K562 (cell line): ENCODE results near the gene SUOX. TPM values are rescaled to one million over a fixed set of nuclear protein-coding genes. Genes with fewer than 3 reads are reported as not detected.

ENCODE experiments used
- ATAC-seq: fragments of 200-7000 bp; cut with Tn5 transposase; 3 replicates; pipeline ENCODE4 v1.9.1; 2020; ENCODE audit warnings: moderate library complexity
- BruUV-seq: library from RNA; stranded (reverse); fragments of 400-500 nt; replicated peaks from 2 replicates; lab custom pipeline; 2021; lab: Mats Ljungman, UMichigan
- CTCF ChIA-PET: fragments of 300-600 bp; formaldehyde crosslinking; extraction: SDS; loops from one replicate; lab custom pipeline; 2021; ENCODE audit warnings: low intra/inter-chr PET ratio; lab: Yijun Ruan, JAX
- POLR2A ChIA-PET: fragments of 300-600, 350-650 bp; sonication (Branson Sonifier 250); formaldehyde crosslinking; extraction: SDS; loops from one replicate; lab custom pipeline; 2021; ENCODE audit warnings: antibody characterized with exemption, inconsistent platforms; lab: Yijun Ruan, JAX
- DNase-seq, 4 experiments: peaks; one replicate each; pipeline versions ENCODE4 v3.0.0 to v3.0.0-alpha.2; 2011 to 2018; ENCODE audit warnings: low spot score in 3 of 4, mixed read lengths in 3 of 4; ENCODE audit errors: extremely low read depth in 1 of 4
- FAIRE-seq: peaks from 2 replicates; lab custom pipeline; 2011; peaks lifted over from hg19 to GRCh38; lab: Jason Lieb, UNC
- H2AFZ ChIP-seq: 2 replicates; pipeline ENCODE4 v1.6.0; 2011; ENCODE audit warnings: low read depth, low read length, control low read depth, inconsistent platforms
- H3K27ac ChIP-seq: fragments of 200-600 bp; 3 replicates; pipeline ENCODE4 v1.8.0; 2011; ENCODE audit warnings: low read depth, mild to moderate bottlenecking, control low read depth, inconsistent platforms, low read length, moderate library complexity, mixed read lengths; ENCODE audit errors: extremely low read depth
- H3K27me3 ChIP-seq, 2 experiments: fragments of 300-600 bp in 1 of 2; 2 replicates in 1 of 2; 3 replicates in 1 of 2; pipeline versions ENCODE4 v1.6.0 to v1.8.0; 2011; ENCODE audit warnings: inconsistent platforms in 2 of 2, low read length in 2 of 2, mild to moderate bottlenecking in 1 of 2, mixed read lengths in 1 of 2, moderate library complexity in 1 of 2; ENCODE audit not compliant: control insufficient read depth in 2 of 2, insufficient read depth in 2 of 2
- H3K36me3 ChIP-seq: fragments of 300-600 bp; 3 replicates; pipeline ENCODE4 v1.8.0; 2011; ENCODE audit warnings: mild to moderate bottlenecking, low read length, inconsistent platforms; ENCODE audit not compliant: control insufficient read depth, insufficient read depth
- H3K4me1 ChIP-seq, 2 experiments: fragments of 200-600 bp in 1 of 2; replicated peaks in 1 of 2; 2 replicates in 1 of 2; 3 replicates in 1 of 2; pipeline versions ENCODE4 v1.5.1 to v1.8.0; 2011; ENCODE audit warnings: inconsistent platforms in 2 of 2, low read length in 2 of 2, mild to moderate bottlenecking in 1 of 2, mixed read lengths in 1 of 2, moderate library complexity in 1 of 2; ENCODE audit not compliant: control insufficient read depth in 2 of 2, insufficient read depth in 2 of 2
- H3K4me2 ChIP-seq: 2 replicates; pipeline ENCODE4 v1.6.1; 2011; ENCODE audit warnings: low read length, control low read depth, inconsistent platforms, mixed read lengths; ENCODE audit not compliant: insufficient read depth
- H3K4me3 ChIP-seq: fragments of 200-600 bp; sonication (generic), shearing (Covaris generic); 2 replicates; pipeline ENCODE4 v1.5.1; 2016; ENCODE audit warnings: control low read depth, inconsistent platforms
- H3K79me2 ChIP-seq: fragments of 200-600 bp; 3 replicates; pipeline ENCODE4 v1.8.0; 2011; ENCODE audit warnings: low read length, inconsistent platforms; ENCODE audit not compliant: control insufficient read depth, insufficient read depth
- H3K9ac ChIP-seq, 2 experiments: 2 replicates each; pipeline versions ENCODE4 v1.6.0 to v1.6.1; 2011; ENCODE audit warnings: low read depth in 2 of 2, low read length in 2 of 2, control low read depth in 1 of 2, inconsistent platforms in 1 of 2, mild to moderate bottlenecking in 1 of 2, mixed read lengths in 1 of 2; ENCODE audit not compliant: insufficient read depth in 1 of 2
- H3K9me1 ChIP-seq: one replicate; pipeline ENCODE4 v1.6.0; 2011; ENCODE audit warnings: inconsistent platforms, mild to moderate bottlenecking, low read length, moderate library complexity; ENCODE audit not compliant: control insufficient read depth, insufficient read depth
- H3K9me3 ChIP-seq: replicated peaks from 2 replicates; pipeline ENCODE4 v1.5.1; 2011; ENCODE audit warnings: low read depth, low read length, inconsistent platforms; ENCODE audit not compliant: control insufficient read depth, insufficient read depth
- H4K20me1 ChIP-seq: replicated peaks from 2 replicates; pipeline ENCODE4 v1.6.1; 2011; ENCODE audit warnings: low read length, inconsistent platforms, mixed read lengths; ENCODE audit not compliant: control insufficient read depth, insufficient read depth
- BRCA1 ChIP-seq, 2 experiments: fragments of 450-650 bp in 1 of 2; sonication (generic) in 1 of 2; formaldehyde crosslinking in 1 of 2; IDR thresholded peaks; 2 replicates each; pipeline versions ENCODE4 v1.5.0 to v1.6.1; 2017 to 2020; ENCODE audit warnings: mild to moderate bottlenecking in 1 of 2, missing genetic modification reagents in 1 of 2
- CBFA2T2 ChIP-seq: fragments of 450-650 bp; conservative IDR thresholded peaks from 2 replicates; pipeline ENCODE4 v1.6.1; 2017; ENCODE audit warnings: mild to moderate bottlenecking
- CTBP1 ChIP-seq: fragments of 450-650 bp; IDR thresholded peaks from 2 replicates; pipeline ENCODE4 v1.6.1; 2016; ENCODE audit warnings: borderline replicate concordance
- FUS ChIP-seq: fragments of 200-400 bp; formaldehyde crosslinking; optimal IDR thresholded peaks from 2 replicates; pipeline ENCODE3; 2017; ENCODE audit warnings: low read depth, low read length
- IFI16 ChIP-seq: fragments of 250-450 bp; sonication (Bioruptor Pico); IDR thresholded peaks from 2 replicates; pipeline ENCODE4 v2.1.2; 2022; ENCODE audit warnings: mild to moderate bottlenecking, inconsistent platforms
- KDM1A ChIP-seq, 2 experiments: fragments of 450-650 bp; IDR thresholded peaks; 2 replicates each; pipeline ENCODE4 v1.6.1; 2016; ENCODE audit warnings: mild to moderate bottlenecking in 2 of 2
- MECOM ChIP-seq: fragments of 250-450 bp; sonication (Bioruptor Pico); IDR thresholded peaks from 2 replicates; pipeline ENCODE4 v1.8.0; 2022; ENCODE audit warnings: inconsistent platforms
- NFE2 ChIP-seq: IDR thresholded peaks from 2 replicates; pipeline ENCODE4 v1.6.1; 2014; ENCODE audit warnings: antibody characterized with exemption, low read depth
- NR2C2 ChIP-seq, 2 experiments: fragments of 200-800 bp in 1 of 2; sonication (Bioruptor generic) in 1 of 2; sonication (generic) in 1 of 2; formaldehyde crosslinking in 1 of 2; IDR thresholded peaks; 2 replicates each; pipeline versions ENCODE4 v1.6.1 to v1.8.0; 2016 to 2022; ENCODE audit warnings: mild to moderate bottlenecking in 1 of 2, missing compliant biosample characterization in 1 of 2, missing genetic modification characterization in 1 of 2, missing genetic modification reagents in 1 of 2
- POLR3A ChIP-seq: IDR thresholded peaks from 2 replicates; pipeline ENCODE4 v1.6.1; 2011; ENCODE audit warnings: borderline replicate concordance, mild to moderate bottlenecking, moderate library complexity; ENCODE audit not compliant: insufficient read length, insufficient read depth; ENCODE audit errors: extremely low read depth
- SIN3A ChIP-seq, 2 experiments: fragments of 150-350 bp in 1 of 2; IDR thresholded peaks; 2 replicates each; pipeline ENCODE4 v1.6.1; 2011 to 2016; ENCODE audit warnings: borderline replicate concordance in 2 of 2, low read depth in 2 of 2, low read length in 2 of 2, mild to moderate bottlenecking in 2 of 2, moderate library complexity in 2 of 2; ENCODE audit not compliant: control insufficient read depth in 1 of 2
- SLC30A9 ChIP-seq: fragments of 250-450 bp; sonication (Bioruptor Pico); IDR thresholded peaks from 2 replicates; pipeline ENCODE4 v1.8.0; 2022; ENCODE audit warnings: mild to moderate bottlenecking, moderate library complexity
- TCF7L2 ChIP-seq: fragments of 150-350 bp; IDR thresholded peaks from 2 replicates; pipeline ENCODE4 v1.6.1; 2016; ENCODE audit warnings: low read depth, mild to moderate bottlenecking, low read length, moderate library complexity
- ZBTB17 ChIP-seq: fragments of 450-650 bp; formaldehyde crosslinking; IDR thresholded peaks from 2 replicates; pipeline ENCODE4 v1.4.0; 2020; ENCODE audit warnings: mild to moderate bottlenecking
- ZBTB7A ChIP-seq: IDR thresholded peaks from 2 replicates; pipeline ENCODE4 v1.6.1; 2011; ENCODE audit warnings: low read depth, mild to moderate bottlenecking, low read length, moderate library complexity, borderline replicate concordance; ENCODE audit not compliant: control insufficient read depth
- ZC3H11A ChIP-seq: IDR thresholded peaks from 2 replicates; pipeline ENCODE4 v1.6.1; 2012; ENCODE audit warnings: low read depth, low read length, improper control_type of control experiment
- ZNF274 ChIP-seq: IDR thresholded peaks from 2 replicates; pipeline ENCODE4 v1.6.1; 2011; ENCODE audit warnings: low read depth, mild to moderate bottlenecking, low read length, moderate library complexity, borderline replicate concordance
- ZNF436 ChIP-seq: fragments of 250-450, 450-650 bp; sonication (Bioruptor Pico); formaldehyde crosslinking; IDR thresholded peaks from 2 replicates; pipeline ENCODE4 v1.7.0; 2020; ENCODE audit warnings: mild to moderate bottlenecking
- WGBS: fragments of 100-300 bp; shearing (Covaris generic); methylation state at CpG from one replicate; pipeline ENCODE4 v1.1.6; 2016; ENCODE audit warnings: low coverage, mixed read lengths; ENCODE audit not compliant: insufficient coverage; ENCODE audit errors: missing lambda C conversion rate; 5-methylcytosine and 5-hydroxymethylcytosine counted together
- in situ Hi-C: fragments of 300-500 bp; cut with MboI; formaldehyde crosslinking; loops from 4 replicates; pipeline ENCODE4 v1.15.0; 2018; ENCODE audit warnings: inconsistent platforms, mixed read lengths
- intact Hi-C: fragments of 100-400 bp; cut with micrococcal nuclease; formaldehyde crosslinking; loops from 2 replicates; pipeline ENCODE4 v1.14.2; 2022
- polyA plus RNA-seq, 8 experiments: library from polyadenylated mRNA; depleted of rRNA in 4 of 8; stranded (reverse) in 5 of 8; unstranded in 3 of 8; fragments of >200 nt; fragmentation: Nextera tagmentation in 2 of 8; fragmentation: Illumina TruSeq in 1 of 8; extraction: Ambion mirVana in 2 of 8; extraction: Trizol in 1 of 8; gene quantifications; 2 replicates each; pipeline versions ENCODE4 v1.2.1 to v1.2.3, GENCODE V29; 2011 to 2014; ENCODE audit warnings: inconsistent platforms in 1 of 8, missing spikeins in 1 of 8
- total RNA-seq, 7 experiments: library from RNA; depleted of rRNA in 6 of 7; stranded (reverse); fragments of >200 nt in 6 of 7; fragmentation: Illumina TruSeq in 2 of 7; extraction: Trizol in 2 of 7; gene quantifications; 2 replicates each; pipeline versions ENCODE4 v1.2.1 to v1.2.3, GENCODE V29; 2011 to 2021; ENCODE audit warnings: low replicate concordance in 1 of 7
- TF ChIP-seq, protein P1 (sequence below): sonication (generic); formaldehyde crosslinking; IDR thresholded peaks from 2 replicates; pipeline ENCODE4 v1.8.0; 2022; ENCODE audit warnings: mild to moderate bottlenecking, low read depth, missing genetic modification reagents
- TF ChIP-seq, protein P2 (sequence below): fragments of 250-450 bp; sonication (Bioruptor Pico); IDR thresholded peaks from 2 replicates; pipeline ENCODE4 v1.8.0; 2021; ENCODE audit warnings: moderate library complexity, mild to moderate bottlenecking, inconsistent platforms
- TF ChIP-seq, protein P3 (sequence below): fragments of 450-650 bp; IDR thresholded peaks from 2 replicates; pipeline ENCODE4 v1.6.1; 2016

SUOX gene
- total and polyA plus RNA-seq, 9 of the 15 experiments (the other 6 are each of a cell fraction or from before 2014, with no cell fraction given) = 9.2 to 39.7 (median 25.4) TPM

DNA sequence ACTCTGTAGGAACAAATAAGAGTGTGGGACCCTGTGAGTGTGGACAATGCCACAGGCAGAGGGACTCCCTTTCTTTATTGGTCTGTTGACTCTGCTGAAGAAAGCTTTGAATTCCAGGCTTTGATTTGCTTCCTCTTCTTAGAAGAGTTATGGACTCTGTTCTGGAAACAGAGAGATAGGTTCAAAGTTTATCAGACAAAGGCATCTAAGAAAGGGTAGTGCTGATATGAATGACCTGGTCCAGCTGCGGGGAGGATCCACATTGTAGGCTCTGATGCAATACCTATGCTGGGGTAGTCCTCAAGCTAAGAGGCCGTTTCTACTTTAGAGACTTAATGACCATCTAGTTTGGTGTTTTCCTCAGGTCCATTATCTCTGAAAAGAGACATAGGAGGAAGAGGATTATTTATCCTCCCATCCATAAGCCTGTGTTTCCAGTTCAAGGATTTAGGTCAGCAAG lies 13.1 kb downstream of the SUOX start:
- FAIRE-seq = no peak
- no peak overlapping the region for H3K4me3 ChIP-seq
- intact Hi-C loops = no loop called here
- TF ChIP-seq ZBTB7A = no peak
- no peak for TF ChIP-seq ZC3H11A
- no peak for TF ChIP-seq ZNF436
- no peak for TF ChIP-seq POLR3A
- TF ChIP-seq NR2C2 (CRISPR knock-in tag; IDR thresholded peaks at IDR 0.05) = no peak; the same call in 1 of the 2 replicates
- peak; percentile 95 for TF ChIP-seq NR2C2 (tag; IDR thresholded peaks at IDR 0.05)
- TF ChIP-seq BRCA1 (IDR thresholded peaks at IDR 0.05) = no peak
- TF ChIP-seq BRCA1 (CRISPR knock-in tag; IDR thresholded peaks at IDR 0.05) = no peak
- peak; percentile 92 for TF ChIP-seq CTBP1
- no peak for TF ChIP-seq TCF7L2
- no peak for TF ChIP-seq FUS
- TF ChIP-seq KDM1A (IDR thresholded peaks at IDR 0.05) = peak; percentile 75 to 85
- TF ChIP-seq SIN3A (IDR thresholded peaks at IDR 0.05; ENCODE audit: borderline replicate concordance in 2 of 2, control insufficient read depth in 1 of 2, low read depth in 2 of 2, low read length in 2 of 2) = no peak
- TF ChIP-seq, protein P1, sequence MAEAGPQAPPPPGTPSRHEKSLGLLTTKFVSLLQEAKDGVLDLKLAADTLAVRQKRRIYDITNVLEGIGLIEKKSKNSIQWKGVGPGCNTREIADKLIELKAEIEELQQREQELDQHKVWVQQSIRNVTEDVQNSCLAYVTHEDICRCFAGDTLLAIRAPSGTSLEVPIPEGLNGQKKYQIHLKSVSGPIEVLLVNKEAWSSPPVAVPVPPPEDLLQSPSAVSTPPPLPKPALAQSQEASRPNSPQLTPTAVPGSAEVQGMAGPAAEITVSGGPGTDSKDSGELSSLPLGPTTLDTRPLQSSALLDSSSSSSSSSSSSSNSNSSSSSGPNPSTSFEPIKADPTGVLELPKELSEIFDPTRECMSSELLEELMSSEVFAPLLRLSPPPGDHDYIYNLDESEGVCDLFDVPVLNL (CRISPR knock-in tag) = no peak
- TF ChIP-seq CBFA2T2 = peak; percentile 54
- no peak for TF ChIP-seq ZNF274
- TF ChIP-seq SLC30A9 (CRISPR knock-in tag) = no peak
- TF ChIP-seq, protein P2, sequence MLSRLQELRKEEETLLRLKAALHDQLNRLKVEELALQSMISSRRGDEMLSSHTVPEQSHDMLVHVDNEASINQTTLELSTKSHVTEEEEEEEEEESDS (CRISPR knock-in tag) = no peak
- no peak for TF ChIP-seq IFI16 (CRISPR knock-in tag)
- TF ChIP-seq NFE2 = no peak
- TF ChIP-seq, protein P3, sequence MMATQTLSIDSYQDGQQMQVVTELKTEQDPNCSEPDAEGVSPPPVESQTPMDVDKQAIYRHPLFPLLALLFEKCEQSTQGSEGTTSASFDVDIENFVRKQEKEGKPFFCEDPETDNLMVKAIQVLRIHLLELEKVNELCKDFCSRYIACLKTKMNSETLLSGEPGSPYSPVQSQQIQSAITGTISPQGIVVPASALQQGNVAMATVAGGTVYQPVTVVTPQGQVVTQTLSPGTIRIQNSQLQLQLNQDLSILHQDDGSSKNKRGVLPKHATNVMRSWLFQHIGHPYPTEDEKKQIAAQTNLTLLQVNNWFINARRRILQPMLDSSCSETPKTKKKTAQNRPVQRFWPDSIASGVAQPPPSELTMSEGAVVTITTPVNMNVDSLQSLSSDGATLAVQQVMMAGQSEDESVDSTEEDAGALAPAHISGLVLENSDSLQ = peak; percentile 21; the same call in 1 of the 2 replicates
- 0 out of 2 replicates have a peak, but pooled peaks have one; percentile 6 for TF ChIP-seq MECOM
- peak; percentile 75; the same call in 1 of the 2 replicates for TF ChIP-seq ZBTB17 (CRISPR knock-in tag)

More for the DNA sequence above, 13.1 kb downstream of the SUOX start:
- no peak overlapping the region for H2AFZ ChIP-seq
- H3K9me1 ChIP-seq = no peaks in the 10 kb centered on the region
- H3K79me2 ChIP-seq = no peaks in the 10 kb centered on the region
- CTCF ChIA-PET = interaction anchor here (0.7 kb wide), 1 partner anchor 230 kb away, joined by 3 read pairs; no protein-coding TSS in a partner anchor
- no peaks in the 10 kb centered on the region for H4K20me1 ChIP-seq
- peaks cover 11 to 34% of the 10 kb centered on the region in 2 experiments for H3K4me1 ChIP-seq
- peak; percentile 37 to 53 (median 42) for DNase-seq
- no peak overlapping the region; the same call in 1 of the 2 replicates for H3K4me2 ChIP-seq
- POLR2A ChIA-PET = interaction anchor here (0.7 to 3.7 kb wide), 6 partner anchors 10 to 203 kb away, joined by 3 to 28 read pairs (median 4); partner anchors contain the start of gene IKZF4
- no peaks in the 10 kb centered on the region for H3K27me3 ChIP-seq
- no peaks in the 10 kb centered on the region for H3K9me3 ChIP-seq
- in situ Hi-C loops = no loop called here
- WGBS = 0% methylated on average over 2 of the region's 2 CpGs
- no peak overlapping the region for H3K9ac ChIP-seq
- ATAC-seq = peak; percentile 38
- peaks cover 3% of the 10 kb centered on the region; the same call in 1 of the 3 replicates for H3K36me3 ChIP-seq
- H3K27ac ChIP-seq = no peak overlapping the region
- BruUV-seq = TSS peak; percentile 53
